Measurements from ENCODE around the gene ARL6IP5.

Gene ARL6IP5

GRCh38 chr3:69085833-69086722, 1.3 kb downstream of the ARL6IP5 start:
- peak; percentile 79 to 80 for DNase-seq (ENCODE audit: low read depth in 2 of 2)

- no peak for DNase-seq (ENCODE audit: low read depth in 2 of 2)
Observed at GRCh38 chr3:69087030-69087791, 2.5 kb downstream of the ARL6IP5 start.

GRCh38 chr3:69088063-69088462, 3.3 kb downstream of the ARL6IP5 start:
- DNase-seq (ENCODE audit: low read depth in 2 of 2): no peak

GRCh38 chr3:69090021-69090420, 5.3 kb downstream of the ARL6IP5 start:
- DNase-seq (ENCODE audit: low read depth in 2 of 2): no peak

- no peak for DNase-seq (ENCODE audit: low read depth in 2 of 2)
Observed at GRCh38 chr3:69091389-69092029, 6.8 kb downstream of the ARL6IP5 start.

GRCh38 chr3:69092030-69092516, 7.3 kb downstream of the ARL6IP5 start:
- no peak for DNase-seq (ENCODE audit: low read depth in 2 of 2)

- DNase-seq (ENCODE audit: low read depth in 2 of 2): no peak
Observed at GRCh38 chr3:69094467-69095205, 9.9 kb downstream of the ARL6IP5 start.

- DNase-seq (ENCODE audit: low read depth in 2 of 2): no peak
Observed at GRCh38 chr3:69095636-69096035, 10.9 kb downstream of the ARL6IP5 start.

- no peak for DNase-seq (ENCODE audit: low read depth in 2 of 2)
Observed at GRCh38 chr3:69096299-69096698, 11.6 kb downstream of the ARL6IP5 start.

GRCh38 chr3:69097407-69098086, 12.8 kb downstream of the ARL6IP5 start:
- DNase-seq (ENCODE audit: low read depth in 2 of 2): no peak

- DNase-seq (ENCODE audit: low read depth in 2 of 2): no peak
Observed at GRCh38 chr3:69099576-69099975, 14.8 kb downstream of the ARL6IP5 start.

- no peak for DNase-seq (ENCODE audit: low read depth in 2 of 2)
Observed at GRCh38 chr3:69102384-69102783, 17.6 kb downstream of the ARL6IP5 start.

- DNase-seq (ENCODE audit: low read depth in 2 of 2): no peak
Observed at GRCh38 chr3:69103123-69103522, 18.4 kb downstream of the ARL6IP5 start.

GRCh38 chr3:69104586-69104985, 19.8 kb downstream of the ARL6IP5 start:
- DNase-seq (ENCODE audit: low read depth in 2 of 2): no peak

- DNase-seq (ENCODE audit: low read depth in 2 of 2): no peak
Observed at GRCh38 chr3:69105320-69105719, 20.6 kb downstream of the ARL6IP5 start.

GRCh38 chr3:69107841-69108240, 23.1 kb downstream of the ARL6IP5 start:
- no peak for DNase-seq (ENCODE audit: low read depth in 2 of 2)

GRCh38 chr3:69108811-69109210, 24.1 kb downstream of the ARL6IP5 start:
- no peak for DNase-seq (ENCODE audit: low read depth in 2 of 2)

- no peak for DNase-seq (ENCODE audit: low read depth in 2 of 2)
Observed at GRCh38 chr3:69110941-69111546, 26.3 kb downstream of the ARL6IP5 start.

- no peak for DNase-seq (ENCODE audit: low read depth in 2 of 2)
Observed at GRCh38 chr3:69113536-69113935, 28.8 kb downstream of the ARL6IP5 start.

- DNase-seq (ENCODE audit: low read depth in 2 of 2): no peak
Observed at GRCh38 chr3:69115731-69116130, 31.0 kb downstream of the ARL6IP5 start.

GRCh38 chr3:69116162-69116561, 31.4 kb downstream of the ARL6IP5 start:
- DNase-seq (ENCODE audit: low read depth in 2 of 2): no peak

Data from stimulated activated CD4-positive, alpha-beta T cell treated with anti-CD3 and anti-CD28 coated beads, Interleukin-4, amount 100 ng/mL, for 48 hours (primary cell).